ENCODE data around the gene TUT1. TPM values are rescaled to one million over a fixed set of nuclear protein-coding genes. Genes with fewer than 3 reads are reported as not detected.

The TUT1 gene
- total RNA-seq, 1 donor from 2014 or later, result 12.0 TPM

DNA sequence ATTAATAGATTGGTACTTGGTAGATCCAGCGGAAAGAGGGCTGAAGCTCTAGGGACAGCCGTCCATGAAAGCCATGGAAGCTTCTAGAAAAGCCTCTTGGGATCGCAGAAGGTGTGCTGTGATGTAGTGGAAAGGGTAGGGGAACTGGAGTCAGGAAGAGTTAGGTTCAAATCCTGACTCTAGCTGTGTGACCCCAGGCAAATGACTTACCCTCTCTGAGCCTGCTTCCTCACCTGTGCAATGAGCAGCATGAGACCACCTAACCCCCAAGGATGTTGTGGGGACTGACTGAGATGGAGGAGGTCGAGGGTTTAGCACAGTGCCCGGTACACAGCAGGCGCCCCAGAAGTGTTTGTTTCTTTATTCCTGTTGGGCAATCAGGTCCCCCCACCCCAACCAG lies 19.1 kb upstream of the TUT1 start:
- TF ChIP-seq POLR2AphosphoS5 (IDR thresholded peaks at IDR 0.05; ENCODE audit: insufficient read depth in 1 of 2, low read depth in 1 of 2), result no peak
- TF ChIP-seq CTCF (IDR thresholded peaks at IDR 0.05), result no peak
- no peak for TF ChIP-seq POLR2A (IDR thresholded peaks at IDR 0.05)
- H3K9me3 ChIP-seq, result no peaks in the 10 kb centered on the region
- H3K4me1 ChIP-seq, result peaks cover 42% of the 10 kb centered on the region
- no peak for DNase-seq (ENCODE audit: extremely low spot score in 2 of 2)
- intact Hi-C loops (cut with DNase I), result loop anchor here (10.0 kb wide), 1 partner anchor 1706 kb away; the partner anchor contains the start of gene PRPF19
- H3K27me3 ChIP-seq, result no peaks in the 10 kb centered on the region
- peaks cover 0 to 26% of the 10 kb centered on the region in 2 donors for H3K36me3 ChIP-seq
- no peak overlapping the region for H3K4me3 ChIP-seq
- no peak overlapping the region for H3K27ac ChIP-seq

DNA sequence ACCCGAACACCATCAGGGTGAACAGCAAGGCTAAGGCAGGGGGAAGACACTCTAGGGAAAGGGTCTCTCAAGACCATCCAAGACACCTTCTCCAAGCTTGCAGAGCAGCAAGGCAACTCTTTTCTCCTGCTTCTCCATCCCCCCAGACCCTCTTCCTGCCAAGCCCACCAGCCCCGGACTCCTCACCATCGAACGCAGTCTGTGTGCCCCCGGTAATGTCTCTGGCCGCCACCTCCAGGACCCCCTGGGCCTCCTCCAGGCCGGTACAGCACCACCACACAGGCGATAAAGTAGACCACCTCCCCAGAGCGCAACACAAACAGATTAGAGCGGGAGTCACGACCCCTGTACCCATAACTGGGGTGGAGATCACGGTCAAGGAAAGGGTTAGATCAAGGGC lies 17.5 kb upstream of the TUT1 start:
- peaks cover 0 to 27% of the 10 kb centered on the region in 2 donors for H3K36me3 ChIP-seq
- DNase-seq (ENCODE audit: extremely low spot score in 2 of 2), result no peak
- intact Hi-C loops (cut with DNase I), result no loop called here
- no peak overlapping the region for H3K4me3 ChIP-seq
- no peak overlapping the region for H3K27ac ChIP-seq
- no peaks in the 10 kb centered on the region for H3K9me3 ChIP-seq
- TF ChIP-seq CTCF (IDR thresholded peaks at IDR 0.05) (no peak), POLR2A (IDR thresholded peaks at IDR 0.05) (no peak), POLR2AphosphoS5 (IDR thresholded peaks at IDR 0.05; ENCODE audit: insufficient read depth in 1 of 2, low read depth in 1 of 2) (no peak)
- no peaks in the 10 kb centered on the region for H3K27me3 ChIP-seq
- peaks cover 33% of the 10 kb centered on the region for H3K4me1 ChIP-seq

DNA sequence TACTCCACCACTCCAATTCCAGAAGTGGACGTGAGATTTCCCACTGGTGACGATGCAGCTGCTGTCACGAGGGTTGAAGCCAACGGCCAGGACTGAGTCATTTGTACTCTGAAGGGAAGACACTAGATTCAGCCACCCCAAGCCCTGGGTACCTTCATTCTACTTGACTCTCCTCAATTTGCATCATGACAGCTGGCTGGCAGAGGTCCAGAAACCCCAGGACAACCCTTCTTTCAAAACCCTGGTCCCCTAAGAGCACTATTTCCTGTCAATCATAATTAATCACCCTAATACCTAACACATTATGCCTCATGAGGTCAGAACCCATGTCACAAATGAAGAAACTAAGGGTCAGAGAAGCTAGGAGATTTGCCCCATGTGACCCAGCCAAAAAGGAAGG lies 16.4 kb upstream of the TUT1 start:
- peaks cover 33% of the 10 kb centered on the region for H3K4me1 ChIP-seq
- no peak overlapping the region for H3K27ac ChIP-seq
- no peak for DNase-seq (ENCODE audit: extremely low spot score in 2 of 2)
- no peaks in the 10 kb centered on the region for H3K9me3 ChIP-seq
- no peaks in the 10 kb centered on the region for H3K27me3 ChIP-seq
- H3K4me3 ChIP-seq, result no peak overlapping the region
- H3K36me3 ChIP-seq, result peaks cover 0 to 27% of the 10 kb centered on the region in 2 donors
- TF ChIP-seq POLR2AphosphoS5 (IDR thresholded peaks at IDR 0.05; ENCODE audit: insufficient read depth in 1 of 2, low read depth in 1 of 2) (no peak), POLR2A (IDR thresholded peaks at IDR 0.05) (no peak), CTCF (IDR thresholded peaks at IDR 0.05) (no peak)
- intact Hi-C loops (cut with DNase I), result no loop called here

DNA sequence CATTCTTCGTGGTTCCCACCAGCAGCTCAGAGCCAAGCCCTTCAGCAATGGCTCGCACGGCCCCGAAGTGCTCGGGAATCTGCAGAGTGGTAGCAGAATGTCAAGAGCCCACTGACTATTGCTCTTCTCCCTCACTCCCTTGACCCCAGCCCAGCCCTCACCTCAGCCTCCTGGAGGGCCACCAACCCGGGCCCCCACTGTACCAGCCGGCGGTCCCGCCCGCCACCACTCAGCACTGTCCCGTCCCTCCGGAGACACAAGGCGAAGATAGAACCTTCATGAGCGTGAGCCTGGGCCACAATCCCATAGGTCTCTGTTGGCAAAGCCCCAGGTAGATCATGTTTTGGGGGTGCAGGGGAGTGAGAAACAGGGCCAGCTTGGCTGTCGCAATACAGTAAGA lies 14.6 kb upstream of the TUT1 start:
- intact Hi-C loops (cut with DNase I), result no loop called here
- peaks cover 0 to 27% of the 10 kb centered on the region in 2 donors for H3K36me3 ChIP-seq
- no peak overlapping the region for H3K4me3 ChIP-seq
- H3K9me3 ChIP-seq, result no peaks in the 10 kb centered on the region
- no peaks in the 10 kb centered on the region for H3K27me3 ChIP-seq
- no peak for DNase-seq (ENCODE audit: extremely low spot score in 2 of 2)
- TF ChIP-seq CTCF (IDR thresholded peaks at IDR 0.05) (no peak), POLR2A (IDR thresholded peaks at IDR 0.05) (no peak)
- H3K4me1 ChIP-seq, result peaks cover 26% of the 10 kb centered on the region
- H3K27ac ChIP-seq, result no peak overlapping the region

DNA sequence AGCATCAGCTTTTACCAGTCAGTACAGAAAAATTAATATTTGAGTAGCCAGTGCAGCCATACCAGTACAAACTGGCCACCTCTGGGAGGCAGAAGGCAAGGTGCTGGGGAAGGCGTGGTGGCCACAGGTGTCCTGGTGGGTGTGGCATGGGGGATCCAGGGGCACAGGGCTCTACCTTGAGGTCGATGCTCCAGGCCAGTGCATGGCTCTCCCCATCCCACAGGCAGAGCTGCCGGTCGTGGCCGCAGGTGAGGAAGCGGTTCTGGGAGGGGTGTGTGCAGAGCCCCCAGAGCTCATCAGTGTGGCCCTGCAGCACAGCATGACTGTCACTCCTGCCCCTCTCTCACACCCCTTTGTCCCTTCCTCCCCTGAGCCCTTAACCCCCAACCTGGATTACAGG lies 14.1 kb upstream of the TUT1 start:
- intact Hi-C loops (cut with DNase I), result no loop called here
- Histone ChIP-seq H3K27ac (no peak overlapping the region), H3K27me3 (no peaks in the 10 kb centered on the region), H3K9me3 (no peaks in the 10 kb centered on the region), H3K4me1 (peaks cover 23% of the 10 kb centered on the region), H3K4me3 (no peak overlapping the region), H3K36me3 (peaks cover 0 to 27% of the 10 kb centered on the region in 2 donors)
- no peak for DNase-seq (ENCODE audit: extremely low spot score in 2 of 2)
- TF ChIP-seq CTCF (IDR thresholded peaks at IDR 0.05), result no peak
- no peak for TF ChIP-seq POLR2A (IDR thresholded peaks at IDR 0.05)
- TF ChIP-seq POLR2AphosphoS5 (IDR thresholded peaks at IDR 0.05; ENCODE audit: insufficient read depth in 1 of 2, low read depth in 1 of 2), result no peak

All from vagina (tissue), 2 donors.